ENCODE results near the gene NAV2. TPM values are rescaled to one million over a fixed set of nuclear protein-coding genes. Genes with fewer than 3 reads are reported as not detected.
"Not testable (repeated sequence)": the region's sequence is repeated elsewhere in the genome, so short reads cannot be mapped to it uniquely, and the experiment has no call there.

NAV2 gene
- total RNA-seq, 2 experiments from 2014 or later = 2.9 to 4.1 TPM

DNA sequence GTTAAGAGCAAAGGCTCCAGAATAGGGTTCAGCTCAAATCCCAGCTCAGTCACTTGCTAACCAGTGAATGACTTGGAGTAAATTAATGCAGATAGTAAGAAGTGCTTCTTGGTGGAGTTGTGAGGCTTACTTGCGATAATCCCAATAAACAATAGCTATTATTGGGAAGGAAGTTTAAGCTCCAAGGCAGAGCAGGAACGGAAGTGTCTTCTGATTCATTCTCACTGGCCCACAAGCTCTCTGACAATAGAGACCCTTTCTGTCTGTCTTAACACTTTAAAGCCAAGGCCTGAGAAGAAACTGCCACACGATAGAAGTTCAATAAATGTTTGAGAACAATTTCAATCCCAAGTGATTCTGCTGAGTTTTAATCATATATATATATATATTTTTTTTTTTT lies 292.2 kb downstream of the NAV2 start:
- Mint-ChIP-seq H3K36me3 (no peaks in the 10 kb centered on the region), H3K27me3 (peaks cover 14% of the 10 kb centered on the region), H3K9me3 (no peaks in the 10 kb centered on the region), H3K4me1 (no peaks in the 10 kb centered on the region), H3K4me3 (no peak overlapping the region), H3K27ac (no peak overlapping the region)
- ATAC-seq (ENCODE audit: low read depth) = no peak
- DNase-seq = no peak
- POLR2A ChIA-PET = no interaction called here

DNA sequence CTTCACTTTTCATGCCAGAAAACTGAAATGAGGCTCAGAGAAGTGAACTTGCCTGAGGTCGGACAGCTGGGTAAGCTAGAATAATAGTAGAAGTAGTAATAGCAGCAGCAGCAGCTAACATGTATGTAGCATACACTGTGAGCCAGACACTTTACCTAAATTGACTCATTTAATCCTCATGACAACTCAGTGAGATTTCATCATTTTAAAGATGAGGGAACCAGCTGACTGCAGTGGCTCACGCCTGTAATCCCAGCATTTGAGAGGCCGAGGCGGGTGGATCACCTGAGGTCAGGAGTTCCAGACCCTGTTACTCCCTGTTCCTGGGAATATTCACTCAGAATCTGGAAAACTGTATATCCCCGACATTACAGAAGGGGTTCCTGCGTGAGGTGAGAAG lies 293.1 kb downstream of the NAV2 start:
- no peak for ATAC-seq (ENCODE audit: low read depth)
- Mint-ChIP-seq H3K36me3 (no peaks in the 10 kb centered on the region), H3K9me3 (no peaks in the 10 kb centered on the region), H3K27me3 (peaks cover 14% of the 10 kb centered on the region), H3K4me3 (no peak overlapping the region), H3K27ac (no peak overlapping the region), H3K4me1 (no peaks in the 10 kb centered on the region)
- POLR2A ChIA-PET = no interaction called here
- no peak for DNase-seq

DNA sequence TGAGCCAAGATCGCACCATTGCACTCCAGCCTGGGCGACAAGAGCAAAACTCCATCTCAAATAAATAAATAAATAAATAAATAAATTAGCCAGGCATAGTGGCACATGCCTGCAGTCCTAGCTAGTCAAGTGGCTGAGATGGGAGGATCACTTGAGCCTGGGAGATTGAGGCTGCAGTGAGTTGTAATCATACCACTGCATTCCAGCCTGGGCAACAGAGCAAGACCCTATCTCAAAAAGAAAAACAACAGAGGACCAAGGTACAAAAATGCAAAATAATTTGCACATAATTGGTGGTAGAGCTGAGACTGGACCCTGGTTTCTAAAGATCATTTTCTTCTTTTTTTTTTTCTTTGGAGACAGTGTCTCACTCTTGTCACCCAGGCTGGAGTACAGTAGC lies 294.0 kb downstream of the NAV2 start:
- ATAC-seq (ENCODE audit: low read depth); H3K27ac Mint-ChIP-seq; H3K4me1 Mint-ChIP-seq; POLR2A ChIA-PET; H3K9me3 Mint-ChIP-seq; H3K4me3 Mint-ChIP-seq; H3K36me3 Mint-ChIP-seq; DNase-seq: not testable (repeated sequence)
- peaks cover 14% of the 10 kb centered on the region for H3K27me3 Mint-ChIP-seq

DNA sequence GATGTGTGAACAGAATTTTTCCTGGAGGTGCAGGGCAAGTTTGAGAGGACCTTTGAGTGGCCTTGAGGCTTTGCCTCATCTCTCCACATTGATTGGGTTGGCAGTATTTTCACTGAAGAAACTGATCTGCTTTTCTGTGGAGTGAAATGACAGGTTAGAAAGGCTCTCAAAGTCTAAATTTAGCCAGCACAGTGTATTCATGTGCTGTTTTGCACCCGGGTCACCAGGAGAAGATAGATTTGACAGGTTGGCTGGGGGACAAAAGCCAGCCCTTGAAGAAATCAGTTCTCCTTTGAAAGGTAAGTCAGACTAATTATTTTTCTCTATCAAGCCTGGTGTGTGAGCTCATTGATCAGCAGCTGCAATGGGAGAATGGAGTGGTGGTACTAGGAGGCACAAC lies 294.7 kb downstream of the NAV2 start:
- H3K9me3 Mint-ChIP-seq = no peaks in the 10 kb centered on the region
- no peaks in the 10 kb centered on the region for H3K36me3 Mint-ChIP-seq
- no peaks in the 10 kb centered on the region for H3K4me1 Mint-ChIP-seq
- ATAC-seq (ENCODE audit: low read depth) (no peak), DNase-seq (no peak)
- H3K4me3 Mint-ChIP-seq = no peak overlapping the region
- H3K27ac Mint-ChIP-seq = no peak overlapping the region
- POLR2A ChIA-PET = no interaction called here
- peaks cover 16% of the 10 kb centered on the region for H3K27me3 Mint-ChIP-seq

DNA sequence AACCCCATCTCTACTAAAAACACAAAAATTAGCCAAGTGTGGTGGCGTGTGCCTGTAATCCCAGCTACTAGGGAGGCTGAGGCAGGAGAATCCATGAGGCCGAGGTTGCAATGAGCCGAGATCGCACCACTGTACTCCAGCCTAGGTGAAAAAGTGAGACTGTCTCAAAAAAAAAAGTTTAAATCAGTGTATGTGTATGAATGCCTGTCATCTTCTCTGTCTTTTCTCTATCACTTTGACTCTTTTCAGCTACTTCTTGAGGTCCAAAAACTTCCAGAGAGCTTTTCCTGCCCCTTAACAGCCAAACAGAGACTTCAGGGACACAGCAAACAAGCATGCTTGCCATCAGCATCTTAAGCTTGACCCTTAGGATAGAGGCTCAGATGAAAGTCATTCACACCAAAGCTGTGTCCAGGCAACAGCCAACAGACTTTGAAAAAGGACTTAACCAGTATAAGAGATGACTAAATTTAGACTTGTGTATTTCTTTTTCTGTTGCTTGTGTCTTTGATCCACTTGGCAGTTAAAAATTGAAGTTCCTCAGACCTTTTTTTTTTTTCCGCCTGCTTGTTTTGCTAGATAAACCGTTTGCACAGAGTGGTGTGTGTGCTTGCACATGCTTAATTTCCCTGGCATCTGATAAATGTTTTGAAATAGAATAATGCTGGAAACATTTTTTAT lies 295.7 kb downstream of the NAV2 start:
- Mint-ChIP-seq H3K9me3 (no peaks in the 10 kb centered on the region), H3K27me3 (peaks cover 17% of the 10 kb centered on the region), H3K27ac (no peak overlapping the region), H3K36me3 (no peaks in the 10 kb centered on the region), H3K4me1 (no peaks in the 10 kb centered on the region), H3K4me3 (no peak overlapping the region)
- no peak for ATAC-seq (ENCODE audit: low read depth)
- POLR2A ChIA-PET = no interaction called here
- no peak for DNase-seq

DNA sequence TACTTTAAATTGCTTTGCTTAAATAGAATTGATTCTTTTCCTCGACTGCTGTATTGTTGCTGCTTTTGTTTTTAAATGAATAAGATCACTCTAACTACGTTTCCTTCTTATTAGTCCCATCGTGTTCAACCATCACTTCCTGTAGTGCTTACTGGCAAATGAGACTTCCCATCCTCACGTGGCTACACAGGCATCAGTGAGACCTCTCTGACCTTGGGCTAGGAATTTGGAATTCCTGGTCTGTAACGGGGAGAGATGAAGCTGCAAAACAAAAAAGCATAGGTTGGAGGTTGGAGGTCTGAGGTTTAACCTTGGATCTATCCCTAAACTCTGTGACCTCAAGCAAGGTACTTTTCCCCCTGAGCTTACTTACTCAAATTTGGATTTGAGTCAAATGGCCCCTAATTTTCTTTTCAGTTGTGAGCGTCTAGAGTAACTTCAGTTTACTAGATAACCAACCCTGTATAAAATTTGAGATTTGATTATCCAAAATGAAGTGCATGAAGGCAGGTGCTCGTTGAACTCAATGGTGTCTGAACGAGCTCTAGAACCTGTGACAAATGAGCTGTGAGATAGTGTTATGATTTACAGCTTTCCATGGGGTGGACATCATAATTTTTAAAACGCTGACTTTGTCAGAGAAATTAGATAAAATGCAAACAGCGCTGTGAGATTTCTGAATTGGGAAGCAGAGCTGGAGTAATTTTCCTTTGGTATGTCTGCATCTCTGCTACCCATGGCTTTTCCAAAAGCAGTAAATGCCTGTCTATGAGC lies 296.4 kb downstream of the NAV2 start:
- DNase-seq (no peak), ATAC-seq (ENCODE audit: low read depth) (no peak)
- H3K4me3 Mint-ChIP-seq = no peak overlapping the region
- H3K27me3 Mint-ChIP-seq = peaks cover 16% of the 10 kb centered on the region
- no peaks in the 10 kb centered on the region for H3K4me1 Mint-ChIP-seq
- no peaks in the 10 kb centered on the region for H3K9me3 Mint-ChIP-seq
- POLR2A ChIA-PET = no interaction called here
- no peaks in the 10 kb centered on the region for H3K36me3 Mint-ChIP-seq
- H3K27ac Mint-ChIP-seq = no peak overlapping the region

DNA sequence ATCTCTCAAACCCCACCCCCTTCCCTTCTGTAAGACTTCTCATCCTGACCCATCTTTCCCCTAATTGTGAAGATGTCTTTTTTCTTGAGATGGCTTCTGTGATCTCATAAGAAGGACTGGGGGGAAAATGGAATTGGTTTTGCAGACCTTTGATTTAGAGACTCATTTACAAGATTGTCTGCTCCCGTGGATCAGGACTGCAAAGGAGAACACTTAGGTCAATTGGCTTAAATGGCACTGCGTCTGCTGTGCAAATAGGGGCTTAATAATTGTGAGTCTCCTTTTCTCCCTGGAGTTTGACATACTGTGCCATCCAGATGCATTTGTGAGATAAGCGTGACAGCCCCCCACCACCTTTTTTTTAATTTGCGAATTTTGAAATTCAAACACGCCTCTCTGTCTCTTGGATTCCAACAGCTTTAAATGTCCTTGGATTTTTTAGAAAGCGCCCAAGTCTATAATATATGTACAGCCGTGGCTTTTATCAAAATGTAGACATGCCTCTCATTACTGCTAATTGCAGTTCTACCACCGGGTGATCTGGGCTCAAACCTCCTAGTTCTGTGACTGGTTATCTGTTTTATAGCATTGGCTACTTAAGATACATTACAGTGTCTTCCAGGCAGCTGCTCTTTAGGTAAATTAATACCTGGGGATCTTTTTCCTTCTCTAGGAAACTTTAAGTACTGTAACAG lies 297.7 kb downstream of the NAV2 start:
- POLR2A ChIA-PET = no interaction called here
- H3K9me3 Mint-ChIP-seq = no peaks in the 10 kb centered on the region
- no peaks in the 10 kb centered on the region for H3K36me3 Mint-ChIP-seq
- H3K4me3 Mint-ChIP-seq = no peak overlapping the region
- H3K27ac Mint-ChIP-seq = no peak overlapping the region
- no peaks in the 10 kb centered on the region for H3K4me1 Mint-ChIP-seq
- DNase-seq (no peak), ATAC-seq (ENCODE audit: low read depth) (no peak)
- H3K27me3 Mint-ChIP-seq = peaks cover 20% of the 10 kb centered on the region

DNA sequence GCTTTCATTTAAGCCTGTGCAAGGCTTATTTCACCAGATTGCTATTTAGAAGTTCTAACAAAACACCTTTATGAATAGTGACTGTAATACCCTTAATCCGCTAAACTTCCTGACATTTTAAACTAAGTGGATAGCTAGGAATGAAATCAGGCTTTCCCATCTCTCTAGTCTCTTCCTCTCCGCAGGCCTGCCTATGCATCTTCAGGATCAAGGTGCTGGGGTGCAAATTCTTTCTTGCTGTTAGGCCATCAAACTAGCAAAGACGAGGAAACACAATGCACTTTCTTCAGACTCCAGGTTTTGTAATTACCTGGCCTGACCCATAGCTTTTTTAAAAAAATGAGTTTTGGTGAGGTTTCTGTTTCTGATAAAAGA lies 298.2 kb downstream of the NAV2 start:
- no peaks in the 10 kb centered on the region for H3K4me1 Mint-ChIP-seq

DNA sequence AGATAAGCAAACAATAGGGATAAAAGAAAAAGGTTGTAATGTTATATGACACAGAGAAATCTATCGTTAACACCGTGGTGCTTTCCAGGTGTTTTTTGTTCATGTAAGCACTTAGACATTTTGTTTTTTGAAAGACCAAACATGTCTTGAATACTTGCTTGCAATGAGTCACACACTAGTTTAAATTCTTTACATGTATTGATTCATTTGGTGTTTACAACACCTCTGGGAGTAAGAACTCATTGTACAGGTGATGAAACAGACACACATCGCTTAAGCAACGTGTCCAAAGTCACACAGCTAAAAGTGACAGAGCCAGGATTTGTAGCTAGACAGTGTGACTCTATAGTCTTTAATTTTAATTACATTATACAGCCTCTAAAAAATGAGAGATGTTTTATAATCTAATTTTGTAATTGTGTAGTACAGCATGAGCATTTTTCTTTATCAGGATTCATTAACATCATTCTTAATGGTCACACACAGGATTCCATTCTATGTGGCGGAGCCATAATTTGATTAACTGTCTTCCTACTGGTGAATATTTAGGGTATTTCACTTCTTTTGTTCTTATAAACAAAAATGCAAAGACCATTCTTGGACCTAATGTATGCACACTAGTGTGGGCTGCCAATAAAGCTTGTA lies 298.8 kb downstream of the NAV2 start:
- no peak overlapping the region for H3K27ac Mint-ChIP-seq
- POLR2A ChIA-PET = no interaction called here
- peaks cover 18% of the 10 kb centered on the region for H3K27me3 Mint-ChIP-seq
- DNase-seq (no peak), ATAC-seq (ENCODE audit: low read depth) (no peak)
- H3K9me3 Mint-ChIP-seq = no peaks in the 10 kb centered on the region
- no peaks in the 10 kb centered on the region for H3K4me1 Mint-ChIP-seq
- no peaks in the 10 kb centered on the region for H3K36me3 Mint-ChIP-seq
- H3K4me3 Mint-ChIP-seq = no peak overlapping the region

More for the DNA sequence above, 298.2 kb downstream of the NAV2 start:
- Mint-ChIP-seq H3K4me3 (no peak overlapping the region), H3K9me3 (no peaks in the 10 kb centered on the region), H3K27me3 (peaks cover 19% of the 10 kb centered on the region), H3K27ac (no peak overlapping the region), H3K36me3 (no peaks in the 10 kb centered on the region)
- ATAC-seq (ENCODE audit: low read depth) (no peak), DNase-seq (no peak)
- POLR2A ChIA-PET = no interaction called here

DNA sequence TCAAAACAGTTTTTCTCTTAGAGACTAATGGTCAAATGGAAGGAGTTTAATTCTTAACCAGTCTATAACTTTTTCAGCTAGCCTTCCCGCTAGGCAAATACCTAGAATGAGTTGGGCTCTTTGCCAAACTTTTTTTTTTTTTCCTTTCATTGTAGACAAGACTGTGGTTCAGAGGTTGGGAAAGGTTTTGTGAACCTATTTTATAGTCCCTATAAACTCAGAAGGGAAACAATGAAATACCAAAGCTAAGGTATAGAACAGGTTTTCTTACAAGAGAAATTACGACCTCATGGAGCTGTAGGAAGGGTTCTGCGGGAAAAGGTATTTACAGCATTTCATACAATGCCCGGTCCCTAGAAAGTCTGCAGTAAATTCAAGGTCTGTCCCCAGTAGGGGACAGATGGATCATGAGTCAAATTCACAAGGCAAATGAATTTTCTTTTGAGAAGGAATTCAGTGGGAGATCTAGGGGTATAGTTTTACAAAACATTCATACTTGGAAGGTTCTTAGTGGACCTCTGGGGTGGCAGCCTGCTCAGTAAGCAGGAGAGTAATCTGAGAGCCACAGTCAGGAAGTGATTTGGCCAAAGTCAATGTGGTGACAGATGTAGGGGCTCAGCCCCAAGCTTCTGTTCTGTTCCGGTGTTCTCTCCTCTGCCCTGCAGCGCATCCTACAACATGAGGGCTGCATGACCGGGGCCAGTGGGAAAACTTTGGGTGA lies 300.9 kb downstream of the NAV2 start:
- peaks cover 10% of the 10 kb centered on the region for H3K27me3 Mint-ChIP-seq
- POLR2A ChIA-PET = no interaction called here

DNA sequence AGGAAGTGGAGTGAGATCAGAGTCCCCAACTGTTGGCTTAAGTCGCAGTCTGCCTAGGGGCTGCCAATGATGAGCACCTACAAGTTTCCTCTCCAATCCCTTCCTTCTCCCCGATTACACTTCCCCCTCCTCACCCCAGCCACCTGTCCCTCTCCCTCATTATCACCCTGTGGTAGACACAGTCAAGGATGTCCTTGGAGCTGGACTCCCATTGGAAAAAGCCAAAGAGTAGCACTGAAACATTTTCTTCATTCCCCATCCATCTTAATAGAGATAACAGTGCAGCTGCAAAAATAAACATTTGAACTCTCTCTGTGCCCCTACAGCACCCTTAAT lies 301.4 kb downstream of the NAV2 start:
- Mint-ChIP-seq H3K27ac (no peak overlapping the region), H3K36me3 (no peaks in the 10 kb centered on the region)
- no peak for ATAC-seq (ENCODE audit: low read depth)

More for the DNA sequence above, 300.9 kb downstream of the NAV2 start:
- Mint-ChIP-seq H3K36me3 (no peaks in the 10 kb centered on the region), H3K4me3 (no peak overlapping the region), H3K27ac (no peak overlapping the region), H3K4me1 (no peaks in the 10 kb centered on the region), H3K9me3 (no peaks in the 10 kb centered on the region)
- ATAC-seq (ENCODE audit: low read depth) (no peak), DNase-seq (no peak)

DNA sequence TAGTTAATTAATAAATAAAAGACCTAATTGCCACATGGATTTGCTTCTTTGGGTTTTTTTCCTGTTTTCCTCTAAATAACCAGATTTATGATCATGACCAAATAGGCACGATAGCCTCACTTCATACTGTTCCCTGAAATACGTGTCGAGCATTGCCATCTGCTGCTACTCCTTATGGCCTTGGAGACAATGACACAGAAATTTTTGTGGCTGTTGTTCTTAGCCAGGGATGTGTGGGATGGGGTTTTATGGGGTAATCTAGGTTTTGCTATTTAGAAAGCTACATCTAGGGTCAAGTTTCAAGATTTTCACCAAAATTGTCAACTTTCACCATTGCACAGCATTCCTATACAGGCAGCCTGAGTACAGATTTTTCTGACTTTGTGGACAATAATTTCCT lies 302.5 kb downstream of the NAV2 start:
- Mint-ChIP-seq H3K9me3 (no peaks in the 10 kb centered on the region), H3K27me3 (peaks cover 10% of the 10 kb centered on the region), H3K4me3 (no peak overlapping the region), H3K36me3 (no peaks in the 10 kb centered on the region), H3K4me1 (no peaks in the 10 kb centered on the region), H3K27ac (no peak overlapping the region)
- DNase-seq (no peak), ATAC-seq (ENCODE audit: low read depth) (no peak)
- POLR2A ChIA-PET = no interaction called here

More for the DNA sequence above, 301.4 kb downstream of the NAV2 start:
- Mint-ChIP-seq H3K4me1 (no peaks in the 10 kb centered on the region), H3K27me3 (peaks cover 10% of the 10 kb centered on the region), H3K9me3 (no peaks in the 10 kb centered on the region), H3K4me3 (no peak overlapping the region)
- DNase-seq = no peak
- POLR2A ChIA-PET = no interaction called here
